H7 (cell line): Measurements from ENCODE around the gene WDR5B. TPM values are rescaled to one million over a fixed set of nuclear protein-coding genes. Genes with fewer than 3 reads are reported as not detected.

Source experiments
- DNase-seq: peaks from one replicate; pipeline ENCODE4 v3.0.0; 2012
- H3K27me3 ChIP-seq: 2 replicates; pipeline ENCODE4 v1.6.0; 2011; ENCODE audit warnings: mild to moderate bottlenecking, low read length; ENCODE audit not compliant: control insufficient read depth, insufficient read depth
- H3K36me3 ChIP-seq: replicated peaks from 2 replicates; pipeline ENCODE4 v1.5.1; 2011; ENCODE audit warnings: low read length; ENCODE audit not compliant: control insufficient read depth, insufficient read depth
- H3K4me3 ChIP-seq: 2 replicates; pipeline ENCODE4 v1.5.1; 2011; ENCODE audit warnings: low read depth, mild to moderate bottlenecking, control low read depth, low read length, moderate library complexity; ENCODE audit not compliant: insufficient read depth
- total RNA-seq: library from RNA; depleted of rRNA; stranded (reverse); fragments of >200 nt; shearing (Covaris generic); gene quantifications from 2 replicates; pipeline ENCODE4 v1.2.3, GENCODE V29; 2014

Gene WDR5B
- total RNA-seq, 1 experiment from 2014 or later = 1.2 TPM

GRCh38 chr3:122427857-122428471, 12.1 kb upstream of the WDR5B start:
- no peak for DNase-seq
- no peak overlapping the region for H3K4me3 ChIP-seq
- H3K27me3 ChIP-seq = no peaks in the 10 kb centered on the region
- H3K36me3 ChIP-seq = peaks cover 15% of the 10 kb centered on the region

- no peak overlapping the region for H3K4me3 ChIP-seq
- peaks cover 7% of the 10 kb centered on the region for H3K36me3 ChIP-seq
Measured at GRCh38 chr3:122421836-122422235, 6.0 kb upstream of the WDR5B start.

GRCh38 chr3:122421101-122421500, 5.2 kb upstream of the WDR5B start:
- no peak overlapping the region for H3K4me3 ChIP-seq
- DNase-seq = no peak
- no peaks in the 10 kb centered on the region for H3K27me3 ChIP-seq
- peaks cover 2% of the 10 kb centered on the region for H3K36me3 ChIP-seq

More at GRCh38 chr3:122421836-122422235, 6.0 kb upstream of the WDR5B start:
- H3K27me3 ChIP-seq = no peaks in the 10 kb centered on the region
- no peak for DNase-seq

- DNase-seq = no peak
- no peaks in the 10 kb centered on the region; the same call in none of the 2 replicates for H3K36me3 ChIP-seq
- H3K27me3 ChIP-seq = no peaks in the 10 kb centered on the region
- peak overlapping the region; percentile 81 for H3K4me3 ChIP-seq
Measured at GRCh38 chr3:122416966-122417365, 1.1 kb upstream of the WDR5B start.

GRCh38 chr3:122415104-122415744, 638 bp downstream of the WDR5B start:
- Histone ChIP-seq H3K27me3 (no peaks in the 10 kb centered on the region), H3K4me3 (peak overlapping the region; percentile 81), H3K36me3 (no peaks in the 10 kb centered on the region; the same call in none of the 2 replicates)
- DNase-seq = peak; percentile 60

GRCh38 chr3:122414391-122414790, 1.5 kb downstream of the WDR5B start:
- Histone ChIP-seq H3K36me3 (peaks cover 1% of the 10 kb centered on the region), H3K4me3 (no peak overlapping the region), H3K27me3 (no peaks in the 10 kb centered on the region)
- no peak for DNase-seq

GRCh38 chr3:122410639-122411038, 5.2 kb downstream of the WDR5B start:
- Histone ChIP-seq H3K27me3 (no peaks in the 10 kb centered on the region), H3K4me3 (no peak overlapping the region), H3K36me3 (peaks cover 3% of the 10 kb centered on the region)
- DNase-seq = no peak

GRCh38 chr3:122410111-122410510, 5.8 kb downstream of the WDR5B start:
- H3K36me3 ChIP-seq = peaks cover 3% of the 10 kb centered on the region
- DNase-seq = no peak
- H3K27me3 ChIP-seq = no peaks in the 10 kb centered on the region
- no peak overlapping the region for H3K4me3 ChIP-seq

GRCh38 chr3:122409446-122409845, 6.4 kb downstream of the WDR5B start:
- DNase-seq = no peak
- Histone ChIP-seq H3K36me3 (peaks cover 4% of the 10 kb centered on the region), H3K27me3 (no peaks in the 10 kb centered on the region), H3K4me3 (no peak overlapping the region)

GRCh38 chr3:122407946-122408345, 7.9 kb downstream of the WDR5B start:
- H3K36me3 ChIP-seq = peaks cover 7% of the 10 kb centered on the region
- no peak overlapping the region for H3K4me3 ChIP-seq
- H3K27me3 ChIP-seq = no peaks in the 10 kb centered on the region
- no peak for DNase-seq

GRCh38 chr3:122406198-122406597, 9.7 kb downstream of the WDR5B start:
- Histone ChIP-seq H3K27me3 (no peaks in the 10 kb centered on the region), H3K4me3 (no peak overlapping the region), H3K36me3 (peaks cover 8% of the 10 kb centered on the region; the same call in 1 of the 2 replicates)
- no peak for DNase-seq

GRCh38 chr3:122405015-122405414, 10.8 kb downstream of the WDR5B start:
- H3K36me3 ChIP-seq = peaks cover 8% of the 10 kb centered on the region; the same call in 1 of the 2 replicates
- H3K4me3 ChIP-seq = no peak overlapping the region
- no peaks in the 10 kb centered on the region for H3K27me3 ChIP-seq
- DNase-seq = no peak

GRCh38 chr3:122403489-122403888, 12.4 kb downstream of the WDR5B start:
- no peak overlapping the region for H3K4me3 ChIP-seq
- peaks cover 7% of the 10 kb centered on the region; the same call in 1 of the 2 replicates for H3K36me3 ChIP-seq
- no peaks in the 10 kb centered on the region for H3K27me3 ChIP-seq
- DNase-seq = no peak

- peaks cover 2% of the 10 kb centered on the region; the same call in 1 of the 2 replicates for H3K36me3 ChIP-seq
- no peak for DNase-seq
- H3K4me3 ChIP-seq = no peak overlapping the region
- H3K27me3 ChIP-seq = no peaks in the 10 kb centered on the region
Measured at GRCh38 chr3:122398920-122399319, 16.9 kb downstream of the WDR5B start.

GRCh38 chr3:122397201-122397600, 18.7 kb downstream of the WDR5B start:
- DNase-seq = no peak
- H3K36me3 ChIP-seq = no peaks in the 10 kb centered on the region

More at GRCh38 chr3:122397201-122397600, 18.7 kb downstream of the WDR5B start:
- Histone ChIP-seq H3K27me3 (no peaks in the 10 kb centered on the region), H3K4me3 (no peak overlapping the region)
